IPS-11a (cell line): ENCODE data around the gene CENPA.

Source experiments
- H3K4me3 ChIP-seq: one replicate; pipeline ENCODE4 v1.5.1; 2013; ENCODE audit warnings: low read depth, low read length, control low read depth

Gene CENPA

DNA sequence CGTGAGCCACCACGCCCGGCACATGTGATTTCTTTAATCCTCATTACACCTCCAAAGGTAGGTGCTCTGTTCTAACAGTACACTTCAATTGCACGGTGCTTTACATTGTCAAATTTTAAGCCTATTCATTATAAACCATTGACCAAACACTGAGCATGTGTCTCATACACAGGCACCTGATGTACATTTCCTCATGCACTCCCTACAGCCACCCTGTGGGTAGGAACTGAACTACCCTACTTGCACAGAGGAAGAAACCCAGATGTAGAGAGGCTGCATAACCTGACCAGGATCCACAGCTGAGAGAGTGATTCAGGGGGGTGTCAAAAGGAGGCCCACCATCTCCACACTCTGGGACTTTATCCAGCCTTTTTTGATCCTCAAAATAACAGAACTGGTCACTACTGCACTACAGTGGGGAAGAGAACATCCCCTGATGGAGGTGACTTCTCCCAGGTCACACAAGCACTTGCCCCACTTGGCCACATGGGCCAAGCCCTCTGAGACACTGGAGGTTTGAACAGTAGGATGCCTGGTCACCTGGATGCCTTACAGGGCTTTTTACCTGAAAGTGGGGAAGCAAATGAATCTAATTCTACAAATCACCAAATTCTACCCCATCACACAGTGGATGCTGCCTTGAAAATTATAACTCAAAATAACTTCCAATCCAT, 55.2 kb downstream of the CENPA start:
- no peak overlapping the region for H3K4me3 ChIP-seq

DNA sequence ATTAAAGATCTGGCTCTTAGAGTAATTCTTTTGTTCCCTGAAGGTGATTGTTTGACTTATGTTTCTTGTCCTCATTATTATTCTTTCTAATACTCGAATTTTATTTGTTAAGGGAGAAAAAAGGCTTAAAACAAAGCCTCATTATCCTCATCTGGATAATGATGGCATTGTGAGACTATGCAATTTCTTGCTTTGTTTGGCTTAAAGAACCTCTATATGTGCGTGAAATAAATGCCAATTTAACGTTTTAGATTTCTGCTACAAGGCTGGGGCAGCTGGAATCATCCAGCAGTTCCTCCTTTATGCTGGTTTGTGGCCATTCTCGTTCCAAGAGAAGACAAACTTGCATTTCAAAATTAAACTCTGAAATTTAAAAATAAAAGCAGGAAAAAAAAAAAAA, 57.2 kb downstream of the CENPA start:
- no peak overlapping the region for H3K4me3 ChIP-seq
